ENCODE measurements around the gene GRIA1.
"Not testable (repeated sequence)": the region's sequence is repeated elsewhere in the genome, so short reads cannot be mapped to it uniquely, and the experiment has no call there.

Gene GRIA1

GRCh38 chr5:153824909-153825308, 334.4 kb downstream of the GRIA1 start:
- no peak overlapping the region for H3K4me3 ChIP-seq (ENCODE audit: low read depth, low read length)
- H3K9ac ChIP-seq (ENCODE audit: low read depth, low read length): no peak overlapping the region
- no peaks in the 10 kb centered on the region for H3K27me3 ChIP-seq (ENCODE audit: control insufficient read depth, insufficient read depth, low read length)

GRCh38 chr5:153827397-153827796, 336.9 kb downstream of the GRIA1 start:
- H3K36me3 ChIP-seq (ENCODE audit: control insufficient read depth, insufficient read depth, low read length): no peaks in the 10 kb centered on the region
- H3K4me1 ChIP-seq (ENCODE audit: control insufficient read depth, insufficient read depth, low read length): peaks cover 3% of the 10 kb centered on the region
- H3K9ac ChIP-seq (ENCODE audit: low read depth, low read length): no peak overlapping the region
- H3K27me3 ChIP-seq (ENCODE audit: control insufficient read depth, insufficient read depth, low read length): no peaks in the 10 kb centered on the region
- no peaks in the 10 kb centered on the region for H3K9me3 ChIP-seq (ENCODE audit: control insufficient read depth, insufficient read depth, low read length)
- H3K4me3 ChIP-seq (ENCODE audit: low read depth, low read length): no peak overlapping the region

More at GRCh38 chr5:153824909-153825308, 334.4 kb downstream of the GRIA1 start:
- Histone ChIP-seq H3K4me1 (ENCODE audit: control insufficient read depth, insufficient read depth, low read length) (peaks cover 3% of the 10 kb centered on the region), H3K36me3 (ENCODE audit: control insufficient read depth, insufficient read depth, low read length) (no peaks in the 10 kb centered on the region), H3K9me3 (ENCODE audit: control insufficient read depth, insufficient read depth, low read length) (no peaks in the 10 kb centered on the region)

- Histone ChIP-seq H3K36me3 (ENCODE audit: control insufficient read depth, insufficient read depth, low read length) (no peaks in the 10 kb centered on the region), H3K9ac (ENCODE audit: low read depth, low read length) (no peak overlapping the region), H3K4me1 (ENCODE audit: control insufficient read depth, insufficient read depth, low read length) (peaks cover 3% of the 10 kb centered on the region), H3K27me3 (ENCODE audit: control insufficient read depth, insufficient read depth, low read length) (no peaks in the 10 kb centered on the region), H3K9me3 (ENCODE audit: control insufficient read depth, insufficient read depth, low read length) (no peaks in the 10 kb centered on the region), H3K4me3 (ENCODE audit: low read depth, low read length) (no peak overlapping the region)
Measured at GRCh38 chr5:153829510-153830065, 339.1 kb downstream of the GRIA1 start.

- no peaks in the 10 kb centered on the region for H3K27me3 ChIP-seq (ENCODE audit: control insufficient read depth, insufficient read depth, low read length)
- H3K36me3 ChIP-seq (ENCODE audit: control insufficient read depth, insufficient read depth, low read length): no peaks in the 10 kb centered on the region
- H3K4me1 ChIP-seq (ENCODE audit: control insufficient read depth, insufficient read depth, low read length): no peaks in the 10 kb centered on the region
- H3K4me3 ChIP-seq (ENCODE audit: low read depth, low read length): no peak overlapping the region
- H3K9ac ChIP-seq (ENCODE audit: low read depth, low read length): no peak overlapping the region
- no peaks in the 10 kb centered on the region for H3K9me3 ChIP-seq (ENCODE audit: control insufficient read depth, insufficient read depth, low read length)
Measured at GRCh38 chr5:153831973-153832372, 341.5 kb downstream of the GRIA1 start.

- Histone ChIP-seq H3K9ac (ENCODE audit: low read depth, low read length) (no peak overlapping the region), H3K4me3 (ENCODE audit: low read depth, low read length) (no peak overlapping the region), H3K27me3 (ENCODE audit: control insufficient read depth, insufficient read depth, low read length) (no peaks in the 10 kb centered on the region), H3K9me3 (ENCODE audit: control insufficient read depth, insufficient read depth, low read length) (no peaks in the 10 kb centered on the region), H3K4me1 (ENCODE audit: control insufficient read depth, insufficient read depth, low read length) (no peaks in the 10 kb centered on the region), H3K36me3 (ENCODE audit: control insufficient read depth, insufficient read depth, low read length) (no peaks in the 10 kb centered on the region)
Measured at GRCh38 chr5:153835891-153836515, 345.5 kb downstream of the GRIA1 start.

GRCh38 chr5:153849303-153850113, 359.0 kb downstream of the GRIA1 start:
- H3K9me3 ChIP-seq (ENCODE audit: control insufficient read depth, insufficient read depth, low read length); H3K27me3 ChIP-seq (ENCODE audit: control insufficient read depth, insufficient read depth, low read length); H3K4me1 ChIP-seq (ENCODE audit: control insufficient read depth, insufficient read depth, low read length); H3K36me3 ChIP-seq (ENCODE audit: control insufficient read depth, insufficient read depth, low read length); H3K9ac ChIP-seq (ENCODE audit: low read depth, low read length); H3K4me3 ChIP-seq (ENCODE audit: low read depth, low read length): not testable (repeated sequence)

- no peak overlapping the region for H3K9ac ChIP-seq (ENCODE audit: low read depth, low read length)
- H3K27me3 ChIP-seq (ENCODE audit: control insufficient read depth, insufficient read depth, low read length): no peaks in the 10 kb centered on the region
- H3K36me3 ChIP-seq (ENCODE audit: control insufficient read depth, insufficient read depth, low read length): no peaks in the 10 kb centered on the region
- H3K4me1 ChIP-seq (ENCODE audit: control insufficient read depth, insufficient read depth, low read length): no peaks in the 10 kb centered on the region
- no peak overlapping the region for H3K4me3 ChIP-seq (ENCODE audit: low read depth, low read length)
- H3K9me3 ChIP-seq (ENCODE audit: control insufficient read depth, insufficient read depth, low read length): no peaks in the 10 kb centered on the region
Measured at GRCh38 chr5:153860195-153860886, 369.9 kb downstream of the GRIA1 start.

- not testable (repeated sequence) for H3K36me3 ChIP-seq (ENCODE audit: control insufficient read depth, insufficient read depth, low read length); H3K4me3 ChIP-seq (ENCODE audit: low read depth, low read length); H3K4me1 ChIP-seq (ENCODE audit: control insufficient read depth, insufficient read depth, low read length); H3K27me3 ChIP-seq (ENCODE audit: control insufficient read depth, insufficient read depth, low read length); H3K9me3 ChIP-seq (ENCODE audit: control insufficient read depth, insufficient read depth, low read length); H3K9ac ChIP-seq (ENCODE audit: low read depth, low read length)
Measured at GRCh38 chr5:153862906-153863305, 372.4 kb downstream of the GRIA1 start.

Measured in iPS-15b (cell line).